H1 (cell line): Measurements from ENCODE around the gene MYNN. TPM values are rescaled to one million over a fixed set of nuclear protein-coding genes. Genes with fewer than 3 reads are reported as not detected.

Source experiments
- CTCF ChIA-PET: fragments of 300-600 bp; sonication (Branson Sonifier 250); formaldehyde crosslinking; loops from one replicate; lab custom pipeline; 2021; ENCODE audit not compliant: partially characterized antibody; lab: Charles Lee
- POLR2A ChIA-PET: fragments of 300-600 bp; sonication (Branson Sonifier 250); formaldehyde crosslinking; loops from one replicate; lab custom pipeline; 2021; ENCODE audit warnings: inconsistent platforms; ENCODE audit not compliant: partially characterized antibody; lab: Charles Lee
- DNase-seq, 2 experiments: peaks; one replicate each; pipeline versions ENCODE4 v3.0.0 to v3.0.0-alpha.2; 2010 to 2022; ENCODE audit warnings: low spot score in 2 of 2, low read depth in 1 of 2, mixed read lengths in 1 of 2
- FAIRE-seq: peaks from 2 replicates; lab custom pipeline; 2011; peaks lifted over from hg19 to GRCh38; lab: Jason Lieb, UNC
- H2AFZ ChIP-seq: 2 replicates; pipeline ENCODE4 v1.8.1; 2012; ENCODE audit warnings: low read length, inconsistent platforms
- H2AK5ac ChIP-seq: 2 replicates; pipeline ENCODE4 v1.6.1; 2013; ENCODE audit warnings: low read depth, low read length
- H2BK120ac ChIP-seq: replicated peaks from 2 replicates; pipeline ENCODE3; 2013; ENCODE audit warnings: low read depth, low read length, inconsistent platforms
- H2BK12ac ChIP-seq: 2 replicates; pipeline ENCODE4 v1.6.1; 2013; ENCODE audit warnings: low read depth, low read length
- H2BK15ac ChIP-seq: 2 replicates; pipeline ENCODE4 v1.6.1; 2013; ENCODE audit warnings: low read length
- H2BK20ac ChIP-seq: 2 replicates; pipeline ENCODE4 v1.6.1; 2013; ENCODE audit warnings: low read length
- H2BK5ac ChIP-seq: 2 replicates; pipeline ENCODE4 v1.6.1; 2013; ENCODE audit warnings: low read depth, low read length
- H3K14ac ChIP-seq: 2 replicates; pipeline ENCODE4 v1.6.1; 2013; ENCODE audit warnings: inconsistent platforms; ENCODE audit not compliant: insufficient read length
- H3K18ac ChIP-seq: 2 replicates; pipeline ENCODE4 v1.6.1; 2013; ENCODE audit warnings: low read length; ENCODE audit errors: extremely low read depth
- H3K23ac ChIP-seq: 2 replicates; pipeline ENCODE4 v1.6.1; 2013; ENCODE audit warnings: inconsistent platforms; ENCODE audit not compliant: insufficient read length
- H3K23me2 ChIP-seq: 2 replicates; pipeline ENCODE4 v1.6.1; 2013; ENCODE audit warnings: low read depth, low read length
- H3K27ac ChIP-seq: 2 replicates; pipeline ENCODE4 v1.6.1; 2011; ENCODE audit warnings: low read depth, low read length, inconsistent platforms
- H3K27me3 ChIP-seq, 4 experiments: replicated peaks in 1 of 4; 1 replicate in 1 of 4; 2 replicates in 3 of 4; pipeline versions ENCODE4 v1.6.1 to v1.8.1; 2011 to 2013; ENCODE audit warnings: low read length in 3 of 4, mild to moderate bottlenecking in 3 of 4, inconsistent platforms in 2 of 4, mixed read lengths in 2 of 4, moderate library complexity in 1 of 4; ENCODE audit not compliant: control insufficient read depth in 3 of 4, insufficient read depth in 3 of 4; ENCODE audit errors: extremely low read depth in 1 of 4
- H3K36me3 ChIP-seq, 4 experiments: 2 replicates each; pipeline versions ENCODE4 v1.6.1 to v1.8.1; 2011 to 2013; ENCODE audit warnings: mild to moderate bottlenecking in 4 of 4, low read length in 3 of 4, moderate library complexity in 2 of 4, control low read depth in 1 of 4, inconsistent platforms in 1 of 4; ENCODE audit not compliant: insufficient read depth in 4 of 4, control insufficient read depth in 2 of 4
- H3K4ac ChIP-seq: replicated peaks from 2 replicates; pipeline ENCODE3; 2013; ENCODE audit warnings: low read length, low read depth, mixed read lengths, inconsistent platforms; ENCODE audit not compliant: insufficient read length
- H3K4me1 ChIP-seq, 4 experiments: replicated peaks in 1 of 4; 1 replicate in 1 of 4; 2 replicates in 3 of 4; pipeline versions ENCODE4 v1.6.1 to v1.8.1; 2011 to 2013; ENCODE audit warnings: low read length in 3 of 4, inconsistent platforms in 2 of 4, mixed read lengths in 1 of 4; ENCODE audit not compliant: insufficient read depth in 4 of 4, control insufficient read depth in 3 of 4
- H3K4me2 ChIP-seq, 2 experiments: 2 replicates each; pipeline versions ENCODE4 v1.6.1 to v1.8.1; 2011 to 2013; ENCODE audit warnings: low read depth in 2 of 2, low read length in 2 of 2, control low read depth in 1 of 2, inconsistent platforms in 1 of 2, mild to moderate bottlenecking in 1 of 2; ENCODE audit not compliant: insufficient read depth in 1 of 2
- H3K4me3 ChIP-seq, 4 experiments: fragments of 200-600, 300-600 bp in 1 of 4; sonication (generic), shearing (Covaris generic), sonication (Bioruptor Twin) in 1 of 4; 2 replicates each; pipeline versions ENCODE4 v1.5.1 to v1.8.1; 2011 to 2016; ENCODE audit warnings: low read length in 4 of 4, low read depth in 3 of 4, control low read depth in 2 of 4, inconsistent platforms in 2 of 4, mild to moderate bottlenecking in 2 of 4, mixed read lengths in 1 of 4, moderate library complexity in 1 of 4; ENCODE audit not compliant: insufficient read depth in 2 of 4; ENCODE audit errors: extremely low read depth in 1 of 4
- H3K56ac ChIP-seq: replicated peaks from 2 replicates; pipeline ENCODE3; 2013; ENCODE audit warnings: low read depth, mild to moderate bottlenecking, mixed read lengths, low read length, inconsistent platforms; ENCODE audit not compliant: insufficient read length
- H3K79me1 ChIP-seq: 2 replicates; pipeline ENCODE4 v1.6.1; 2013; ENCODE audit warnings: low read depth, low read length, control low read depth
- H3K79me2 ChIP-seq, 2 experiments: 2 replicates each; pipeline versions ENCODE4 v1.6.1 to v1.8.1; 2012 to 2013; ENCODE audit warnings: low read length in 2 of 2, mild to moderate bottlenecking in 2 of 2, inconsistent platforms in 1 of 2; ENCODE audit not compliant: insufficient read depth in 2 of 2, control insufficient read depth in 1 of 2
- H3K9ac ChIP-seq, 4 experiments: replicated peaks in 1 of 4; 1 replicate in 1 of 4; 2 replicates in 3 of 4; pipeline versions ENCODE4 v1.6.1 to v1.8.1; 2011 to 2013; ENCODE audit warnings: low read depth in 3 of 4, low read length in 3 of 4, control low read depth in 2 of 4, mild to moderate bottlenecking in 2 of 4, moderate library complexity in 2 of 4, inconsistent platforms in 1 of 4; ENCODE audit errors: extremely low read depth in 1 of 4
- H3K9me3 ChIP-seq, 2 experiments: 2 replicates each; pipeline versions ENCODE4 v1.6.1 to v1.8.1; 2012 to 2013; ENCODE audit warnings: mild to moderate bottlenecking in 2 of 2, moderate library complexity in 2 of 2, control low read depth in 1 of 2, inconsistent platforms in 1 of 2, low read depth in 1 of 2, low read length in 1 of 2, mixed read lengths in 1 of 2; ENCODE audit not compliant: insufficient read depth in 2 of 2
- H4K20me1 ChIP-seq, 2 experiments: replicated peaks in 1 of 2; 2 replicates each; pipeline versions ENCODE3 to v1.8.1; 2011 to 2013; ENCODE audit warnings: inconsistent platforms in 2 of 2, low read length in 2 of 2, mild to moderate bottlenecking in 1 of 2; ENCODE audit not compliant: insufficient read depth in 2 of 2, control insufficient read depth in 1 of 2
- H4K5ac ChIP-seq: 2 replicates; pipeline ENCODE4 v1.6.1; 2013; ENCODE audit warnings: low read length, low read depth, mixed read lengths, inconsistent platforms; ENCODE audit not compliant: insufficient read length
- H4K8ac ChIP-seq: 2 replicates; pipeline ENCODE4 v1.8.0; 2013; ENCODE audit warnings: mild to moderate bottlenecking, moderate library complexity, low read length, inconsistent platforms; ENCODE audit not compliant: insufficient read depth; ENCODE audit errors: extremely low read depth
- H4K91ac ChIP-seq: replicated peaks from 2 replicates; pipeline ENCODE3; 2013; ENCODE audit warnings: low read length, mixed read lengths, inconsistent platforms; ENCODE audit not compliant: insufficient read length
- BCL11A ChIP-seq, 2 experiments: IDR thresholded peaks; one replicate each; pipeline ENCODE4 v1.6.1; 2011; ENCODE audit warnings: low read depth in 2 of 2, low read length in 2 of 2, mild to moderate bottlenecking in 2 of 2
- CREB1 ChIP-seq: IDR thresholded peaks from 2 replicates; pipeline ENCODE4 v1.6.1; 2012; ENCODE audit warnings: inconsistent platforms
- EZH2 ChIP-seq: fragments of 200-600 bp; sonication (generic); IDR thresholded peaks from 2 replicates; pipeline ENCODE4 v1.7.1; 2012; ENCODE audit warnings: low read depth, mild to moderate bottlenecking, moderate library complexity, low read length, inconsistent platforms; ENCODE audit not compliant: severe bottlenecking
- JUN ChIP-seq: IDR thresholded peaks from 2 replicates; pipeline ENCODE4 v1.6.1; 2011; ENCODE audit warnings: low read depth, mild to moderate bottlenecking, improper control_type of control experiment, low read length
- NRF1 ChIP-seq: IDR thresholded peaks from 2 replicates; pipeline ENCODE4 v1.6.1; 2011; ENCODE audit warnings: mild to moderate bottlenecking, low read depth, low read length, improper control_type of control experiment
- RFX5 ChIP-seq: IDR thresholded peaks from 2 replicates; pipeline ENCODE4 v1.6.1; 2011; ENCODE audit warnings: low read depth, low read length, improper control_type of control experiment, borderline replicate concordance
- SAP30 ChIP-seq: fragments of 300-600 bp; sonication (generic); IDR thresholded peaks from 2 replicates; pipeline ENCODE4 v1.7.1; 2012; ENCODE audit warnings: low read length, moderate library complexity, mild to moderate bottlenecking, inconsistent platforms; ENCODE audit not compliant: insufficient read depth, insufficient replicate concordance
- SIN3A ChIP-seq, 2 experiments: IDR thresholded peaks in 1 of 2; conservative IDR thresholded peaks in 1 of 2; 2 replicates each; pipeline ENCODE4 v1.6.1; 2011 to 2012; ENCODE audit warnings: low read length in 2 of 2, improper control_type of control experiment in 1 of 2, low read depth in 1 of 2, mild to moderate bottlenecking in 1 of 2
- SP4 ChIP-seq: IDR thresholded peaks from 2 replicates; pipeline ENCODE4 v1.6.1; 2012; ENCODE audit warnings: low read length, inconsistent platforms
- WGBS, 2 experiments: shearing (Covaris generic) in 1 of 2; methylation state at CpG; one replicate each; pipeline versions ENCODE4 v1.1.6 to v1.1.7; 2013 to 2015; ENCODE audit warnings: low lambda C conversion rate in 2 of 2, mixed read lengths in 2 of 2, inconsistent platforms in 1 of 2, low coverage in 1 of 2, missing lambda C conversion rate in 1 of 2; ENCODE audit not compliant: insufficient replicate concordance in 2 of 2, insufficient coverage in 1 of 2, insufficient read length in 1 of 2; ENCODE audit errors: extremely low coverage in 1 of 2, missing lambda C conversion rate in 1 of 2; 5-methylcytosine and 5-hydroxymethylcytosine counted together
- polyA plus RNA-seq, 7 experiments: library from polyadenylated mRNA; depleted of rRNA in 3 of 7; stranded (reverse) in 5 of 7; unstranded in 2 of 7; fragments of >200 nt in 5 of 7; fragments of 200-250 nt in 2 of 7; gene quantifications; 1 replicate in 5 of 7; 2 replicates in 1 of 7; 4 replicates in 1 of 7; pipeline versions ENCODE4 v1.2.1 to v1.2.3, GENCODE V29; 2011 to 2013; ENCODE audit warnings: missing spikeins in 2 of 7, mixed read lengths in 2 of 7
- total RNA-seq: library from RNA; stranded (reverse); fragmentation: NEBNext Ultra II Directional; extraction: Animal tissue kit (Norgen Biotek cat#: 25700); gene quantifications from 2 replicates; pipeline ENCODE4 v1.2.1, GENCODE V29; 2021
- TF ChIP-seq, protein P1 (sequence below): IDR thresholded peaks from 2 replicates; pipeline ENCODE4 v1.6.1; 2012; ENCODE audit warnings: inconsistent platforms

MYNN gene
- total and polyA plus RNA-seq, 2 of the 8 experiments (the other 6 are each of a cell fraction or from before 2014, with no cell fraction given), result 7.3 to 15.2 TPM

- Histone ChIP-seq H3K27me3 (no peaks in the 10 kb centered on the region), H3K23ac (no peak overlapping the region), H2BK12ac (no peak overlapping the region), H4K20me1 (peaks cover 0 to 2% of the 10 kb centered on the region in 2 experiments), H2BK120ac (no peak overlapping the region), H2AFZ (peak overlapping the region; percentile 83), H4K5ac (peak overlapping the region; percentile 82), H3K9ac (peak overlapping the region; percentile 48 to 92 (median 84)), H3K27ac (peak overlapping the region; percentile 96), H2BK5ac (peak overlapping the region; percentile 92), H3K9me3 (no peaks in the 10 kb centered on the region), H3K56ac (peak overlapping the region; percentile 94), H3K36me3 (peaks cover 0 to 25% (median under 1%) of the 10 kb centered on the region in 4 experiments; a peak in 3 of 8 replicates), H4K91ac (peak overlapping the region; percentile 31), H3K4ac (no peak overlapping the region), H3K4me1 (peaks cover 0 to 3% (median 1%) of the 10 kb centered on the region in 4 experiments; a peak in 1 of 7 replicates), H3K4me2 (peak overlapping the region; percentile 21 to 74), H3K23me2 (no peaks in the 10 kb centered on the region), H3K14ac (no peak overlapping the region), H4K8ac (peak overlapping the region; percentile 97; the same call in 1 of the 2 replicates), H3K18ac (no peak overlapping the region), H2AK5ac (no peak overlapping the region), H3K79me2 (peaks cover 0 to 36% of the 10 kb centered on the region in 2 experiments; a peak in 3 of 4 replicates), H2BK15ac (no peak overlapping the region), H3K79me1 (no peaks in the 10 kb centered on the region; the same call in 1 of the 2 replicates), H3K4me3 (peak overlapping the region; percentile 44 to 91 (median 91)), H2BK20ac (no peak overlapping the region)
- DNase-seq (no peak), FAIRE-seq (no peak)
- 2% methylated on average over 14 of the region's 15 CpGs; no CpG with 5 or more reads in 1 of the 2 experiments for WGBS, 2 experiments
- POLR2A ChIA-PET, result interaction anchor here (0.7 to 3.5 kb wide), 7 partner anchors 9 to 585 kb away, joined by 3 to 30 read pairs (median 4); partner anchors contain the start of genes LRRC34, LRRIQ4, SKIL and TERC
- CTCF ChIA-PET, result interaction anchor here (0.6 to 1.8 kb wide), 3 partner anchors 8 to 40 kb away, joined by 3 to 7 read pairs (median 4); partner anchors contain the start of gene TERC
- TF ChIP-seq BCL11A (IDR thresholded peaks at IDR 0.05; ENCODE audit: low read depth in 2 of 2, low read length in 2 of 2) (no peak), JUN (no peak), SAP30 (peak; percentile 11), EZH2 (no peak), RFX5 (no peak), CREB1 (no peak), SP4 (no peak; the same call in 1 of the 2 replicates), SIN3A (conservative IDR thresholded peaks at IDR 0.05 in 1 of 2, IDR thresholded peaks at IDR 0.05 in 1 of 2; ENCODE audit: low read depth in 1 of 2, low read length in 2 of 2) (0 out of 4 replicates have a peak, but pooled peaks of 1 of the 2 experiments have one; percentile 29), NRF1 (peak; percentile 67)
- TF ChIP-seq, protein P1, sequence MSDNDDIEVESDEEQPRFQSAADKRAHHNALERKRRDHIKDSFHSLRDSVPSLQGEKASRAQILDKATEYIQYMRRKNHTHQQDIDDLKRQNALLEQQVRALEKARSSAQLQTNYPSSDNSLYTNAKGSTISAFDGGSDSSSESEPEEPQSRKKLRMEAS, result peak; percentile 82; the same call in 1 of the 2 replicates
Measured at GRCh38 chr3:169772305-169772896, 795 bp upstream of the MYNN start.
